Measurements from ENCODE around the gene CYB561D1. TPM values are rescaled to one million over a fixed set of nuclear protein-coding genes. Genes with fewer than 3 reads are reported as not detected.

CYB561D1 gene
- total RNA-seq, 1 donor from 2014 or later = 5.8 TPM

DNA sequence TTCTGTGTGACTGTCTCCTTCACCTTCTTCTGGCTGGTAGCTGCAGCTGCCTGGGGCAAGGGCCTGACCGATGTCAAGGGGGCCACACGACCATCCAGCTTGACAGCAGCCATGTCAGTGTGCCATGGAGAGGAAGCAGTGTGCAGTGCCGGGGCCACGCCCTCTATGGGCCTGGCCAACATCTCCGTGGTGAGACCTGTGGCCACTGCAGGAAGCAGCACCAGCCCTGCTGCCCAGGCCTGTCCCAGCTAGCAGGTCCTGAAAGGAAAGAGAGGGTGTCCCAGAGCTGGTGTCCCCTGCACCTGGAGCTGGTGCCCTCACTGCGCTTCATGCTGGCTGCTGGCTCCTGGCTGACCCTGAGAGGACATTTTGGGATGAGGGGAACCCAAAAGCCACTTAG, 16.1 kb upstream of the CYB561D1 start:
- ATAC-seq (no peak), DNase-seq (ENCODE audit: missing footprints) (no peak)
- intact Hi-C loops (cut with DNase I) = no loop called here

DNA sequence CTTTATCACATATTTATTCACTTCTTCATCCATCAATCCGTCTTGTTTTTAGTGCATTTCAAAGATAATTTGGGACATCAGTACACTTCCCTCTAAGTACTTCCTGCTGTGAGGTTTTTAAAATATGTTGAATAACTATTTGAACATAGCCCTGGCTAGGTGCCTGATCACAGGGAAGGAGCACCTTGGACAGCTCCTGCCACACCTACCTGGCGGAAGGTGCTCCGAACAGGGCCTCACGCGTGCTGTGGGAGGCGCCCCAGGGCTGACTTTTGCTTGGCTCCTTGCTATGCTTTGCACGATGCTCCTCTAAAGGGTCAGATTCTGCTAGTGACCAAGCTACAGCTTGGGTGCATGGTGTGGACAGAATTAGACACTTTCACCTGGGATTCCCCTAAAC, 15.1 kb upstream of the CYB561D1 start:
- DNase-seq (ENCODE audit: missing footprints) = no peak
- intact Hi-C loops (cut with DNase I) = no loop called here
- no peak for ATAC-seq

DNA sequence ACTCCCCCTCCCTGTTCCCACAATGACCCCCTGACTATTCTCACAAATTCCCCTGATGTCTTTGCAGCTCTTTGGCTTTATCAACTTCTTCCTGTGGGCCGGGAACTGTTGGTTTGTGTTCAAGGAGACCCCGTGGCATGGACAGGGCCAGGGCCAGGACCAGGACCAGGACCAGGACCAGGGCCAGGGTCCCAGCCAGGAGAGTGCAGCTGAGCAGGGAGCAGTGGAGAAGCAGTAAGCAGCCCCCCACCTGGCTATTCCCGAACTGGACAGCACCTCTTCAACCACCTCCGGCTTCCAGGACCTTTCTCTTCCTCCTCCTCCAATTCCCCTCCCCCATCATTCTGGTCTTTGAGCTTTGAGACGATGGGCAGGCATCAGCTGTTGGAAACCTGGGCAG, 14.6 kb upstream of the CYB561D1 start:
- no peak for DNase-seq (ENCODE audit: missing footprints)
- intact Hi-C loops (cut with DNase I) = no loop called here

DNA sequence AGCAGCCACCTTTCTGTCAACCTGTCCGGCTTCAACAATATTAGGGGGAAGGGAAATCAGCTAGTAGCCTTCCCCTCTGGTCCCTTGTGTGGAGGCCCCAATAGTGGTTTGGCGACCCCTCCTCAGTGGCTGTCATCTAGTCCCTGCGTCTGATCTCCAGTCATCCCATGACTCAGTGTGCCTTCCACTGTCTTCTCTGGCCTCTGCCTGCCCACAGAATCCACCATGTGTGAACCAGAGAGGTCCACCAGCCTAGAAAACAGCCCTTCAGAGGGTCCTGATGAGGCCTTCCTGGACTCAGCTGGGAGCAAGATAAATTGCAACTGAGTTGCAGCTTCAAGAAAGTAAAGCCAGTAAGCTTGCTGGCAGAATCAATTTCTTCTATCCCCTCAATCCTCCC, 14.0 kb upstream of the CYB561D1 start:
- intact Hi-C loops (cut with DNase I) = loop anchor here (5.0 kb wide), 1 partner anchor 53 kb away; the partner anchor contains the start of gene PSMA5
- DNase-seq (ENCODE audit: missing footprints) = no peak

More for the DNA sequence above, 14.6 kb upstream of the CYB561D1 start:
- ATAC-seq = no peak

DNA sequence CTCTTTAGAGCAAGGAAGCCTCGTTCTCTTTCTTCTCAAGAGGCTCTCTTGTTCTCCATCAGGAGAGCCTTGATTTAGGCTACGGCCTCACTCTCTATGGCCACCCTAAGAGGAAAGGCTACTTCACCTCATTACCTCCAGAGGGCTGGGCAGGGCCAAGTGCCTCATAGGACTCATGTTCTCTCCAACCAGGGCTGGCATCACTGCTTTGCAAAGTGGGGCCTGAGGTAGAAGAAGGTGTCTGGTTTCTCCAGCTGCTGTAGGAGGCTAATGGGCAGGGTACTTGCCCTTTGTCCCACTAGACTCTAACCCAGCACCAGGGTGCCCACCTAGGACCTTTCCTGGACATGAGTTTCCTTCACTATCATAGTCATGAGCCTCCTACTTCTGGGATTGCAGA, 12.2 kb upstream of the CYB561D1 start:
- intact Hi-C loops (cut with DNase I) = loop anchor here (5.0 kb wide), 1 partner anchor 54 kb away; the partner anchor contains the start of gene PSMA5
- ATAC-seq = no peak
- DNase-seq (ENCODE audit: missing footprints) = no peak

More for the DNA sequence above, 14.0 kb upstream of the CYB561D1 start:
- ATAC-seq = no peak

DNA sequence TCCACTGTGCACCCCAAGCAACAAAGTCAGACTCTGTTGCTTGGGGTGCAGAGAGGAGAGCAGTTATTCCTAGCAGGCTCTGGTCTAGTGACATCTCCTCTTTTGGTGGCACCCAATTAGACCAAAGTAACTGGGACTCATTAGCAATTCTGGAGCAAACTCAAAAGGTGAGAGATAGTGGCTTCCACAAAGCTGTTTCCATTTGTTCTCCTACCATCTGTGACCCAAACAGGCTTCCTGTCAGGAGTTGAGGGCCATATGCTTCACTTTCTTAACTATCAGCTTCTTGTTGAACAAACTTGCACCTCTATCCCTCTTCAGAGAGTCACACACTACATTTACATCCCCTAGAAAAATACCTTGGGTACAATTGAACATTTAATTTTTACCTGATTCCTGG, 11.7 kb upstream of the CYB561D1 start:
- intact Hi-C loops (cut with DNase I) = loop anchor here (5.0 kb wide), 1 partner anchor 55 kb away; the partner anchor contains the start of gene PSMA5
- ATAC-seq (no peak), DNase-seq (ENCODE audit: missing footprints) (no peak)

DNA sequence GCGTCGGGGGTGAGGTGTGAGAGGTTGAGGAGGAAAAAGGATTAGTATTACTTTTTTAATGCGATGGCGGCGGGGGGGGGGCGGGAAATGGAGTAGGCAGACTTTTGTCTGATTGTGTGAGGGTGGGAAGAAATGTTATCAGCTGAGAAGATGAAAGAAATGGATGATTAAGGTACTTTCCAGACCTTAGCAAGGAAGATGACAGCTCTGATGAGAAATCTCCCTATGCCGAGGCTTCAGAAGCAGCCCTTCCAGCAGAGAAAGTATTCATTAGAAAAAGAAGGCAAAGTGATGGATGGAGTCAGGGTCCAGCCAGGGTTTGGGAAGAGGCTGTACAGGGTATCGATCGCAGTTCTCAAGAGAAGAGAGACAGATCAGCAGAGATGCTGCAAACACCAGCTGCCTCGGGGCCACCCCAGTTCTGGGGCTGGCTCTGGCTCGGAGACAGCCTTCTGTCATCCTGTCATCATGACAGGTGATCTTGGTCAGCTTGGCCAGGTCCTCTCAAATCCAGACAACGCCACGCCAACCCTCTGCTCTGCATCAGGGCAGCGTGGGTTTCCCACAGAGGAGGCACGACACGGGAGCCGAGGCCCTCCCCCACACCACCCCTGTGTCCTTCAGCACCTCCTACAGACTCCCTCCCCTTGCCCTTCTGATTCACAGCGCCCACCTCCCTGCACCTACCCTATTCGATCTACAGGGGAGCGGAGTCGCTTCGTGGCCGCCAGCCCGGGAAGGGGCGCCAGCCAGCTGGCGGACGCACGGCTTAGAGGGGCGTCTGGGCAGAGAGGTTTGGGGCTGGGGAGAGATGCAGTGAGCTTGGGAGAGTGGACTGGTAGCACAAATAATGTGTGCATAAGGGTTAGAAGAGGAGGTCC, 10.9 kb upstream of the CYB561D1 start:
- ATAC-seq (peak; percentile 21), DNase-seq (ENCODE audit: missing footprints) (no peak)
- intact Hi-C loops (cut with DNase I) = loop anchor here (5.0 kb wide), 1 partner anchor 56 kb away; the partner anchor contains the start of gene PSMA5

DNA sequence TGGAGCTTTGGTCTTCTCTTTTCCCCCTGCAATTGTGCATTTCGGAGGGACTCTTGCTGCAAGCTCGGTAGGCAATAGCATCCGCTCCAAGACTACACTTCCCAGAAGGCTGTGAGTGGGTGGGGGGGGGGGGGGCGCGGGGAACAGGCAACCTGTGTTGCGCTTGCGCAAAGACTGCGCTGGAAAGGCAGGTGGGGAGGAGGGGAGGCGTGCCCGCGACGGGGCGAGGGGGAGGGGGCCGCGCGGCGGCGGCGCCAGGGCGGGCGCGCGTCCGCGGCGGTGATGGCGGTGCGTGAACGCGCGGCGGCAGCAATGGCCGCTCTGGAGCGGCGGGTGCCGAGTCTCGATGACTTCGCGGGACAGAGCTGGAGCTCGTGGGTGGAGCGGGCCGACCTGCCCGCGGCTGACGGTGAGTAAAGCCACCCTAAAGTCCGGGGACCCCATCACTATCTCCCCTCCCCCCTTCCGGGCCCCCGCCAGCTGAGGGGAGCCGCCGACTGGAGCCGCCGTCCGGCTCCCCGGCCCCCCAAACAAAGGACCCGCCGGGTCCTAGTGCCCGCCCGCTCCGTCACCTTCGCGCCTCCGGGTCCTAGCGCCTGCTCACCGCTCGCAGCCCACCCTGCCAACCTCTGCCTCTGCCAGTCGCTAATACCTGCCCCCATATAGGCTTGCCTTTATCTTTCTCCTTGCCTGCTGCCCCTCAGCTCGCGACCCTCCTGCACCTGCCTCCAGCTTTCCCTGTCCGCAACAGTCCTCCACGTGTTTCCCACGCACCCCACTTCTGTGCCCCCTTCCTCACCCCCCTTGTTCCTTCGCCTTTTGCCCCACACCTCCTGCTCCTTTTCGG, 10.0 kb upstream of the CYB561D1 start, which contains the start of gene ATXN7L2:
TSS of gene ATXN7L2 (plus strand) at position 234 of the 847 bp plus-strand sequence. CDS start at position 283, 49 bp downstream.
- intact Hi-C loops (cut with DNase I) = loop anchor here (5.0 kb wide), 1 partner anchor 57 kb away; the partner anchor contains the start of gene PSMA5
- DNase-seq (ENCODE audit: missing footprints) (peak; percentile 95), ATAC-seq (peak; percentile 91)

DNA sequence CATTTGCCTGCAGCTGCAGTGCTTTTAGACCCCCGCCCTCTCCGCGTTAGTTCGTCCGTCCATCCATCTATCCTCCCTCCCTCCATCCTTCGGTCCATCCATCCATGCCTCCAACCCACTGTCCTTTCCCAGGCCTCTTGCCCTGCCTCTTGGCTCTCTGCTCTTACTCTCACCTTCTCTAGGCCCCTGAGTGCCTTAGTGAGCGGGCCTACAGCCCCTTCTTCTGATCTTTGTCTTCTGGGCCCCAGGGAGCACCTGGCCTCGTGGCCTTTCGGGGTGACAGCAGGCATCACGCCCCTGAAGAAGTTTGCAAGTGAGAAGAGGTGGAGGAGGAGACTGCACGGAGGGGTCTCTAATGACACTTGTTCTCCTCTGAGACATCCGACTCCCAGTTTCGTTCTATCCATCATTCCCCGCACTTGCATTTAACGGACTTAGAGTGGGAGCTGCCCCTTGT, 9.3 kb upstream of the CYB561D1 start:
- ATAC-seq = no peak
- no peak for DNase-seq (ENCODE audit: missing footprints)
- intact Hi-C loops (cut with DNase I) = loop anchor here (5.0 kb wide), 1 partner anchor 57 kb away; the partner anchor contains the start of gene PSMA5

DNA sequence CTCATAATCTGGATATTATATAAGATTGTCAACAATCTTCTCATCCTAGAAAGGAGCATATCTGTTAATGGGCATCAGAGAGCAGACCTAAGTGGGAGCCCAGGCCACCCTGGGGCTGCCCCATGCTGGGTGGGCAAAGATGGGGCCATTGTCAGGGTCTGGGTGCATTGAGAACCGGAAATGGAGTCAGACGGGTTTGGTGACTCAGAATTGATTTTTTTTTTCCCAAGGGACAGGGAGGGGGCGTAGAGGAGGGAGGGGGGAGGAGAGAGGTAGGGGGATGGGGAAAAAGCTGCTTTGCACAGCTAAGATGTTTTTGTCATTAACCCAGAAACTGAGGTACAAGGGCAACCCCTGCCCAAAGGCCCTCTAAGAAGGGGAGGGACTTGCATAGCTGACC, 8.9 kb upstream of the CYB561D1 start:
- ATAC-seq (no peak), DNase-seq (ENCODE audit: missing footprints) (no peak)
- intact Hi-C loops (cut with DNase I) = no loop called here

DNA sequence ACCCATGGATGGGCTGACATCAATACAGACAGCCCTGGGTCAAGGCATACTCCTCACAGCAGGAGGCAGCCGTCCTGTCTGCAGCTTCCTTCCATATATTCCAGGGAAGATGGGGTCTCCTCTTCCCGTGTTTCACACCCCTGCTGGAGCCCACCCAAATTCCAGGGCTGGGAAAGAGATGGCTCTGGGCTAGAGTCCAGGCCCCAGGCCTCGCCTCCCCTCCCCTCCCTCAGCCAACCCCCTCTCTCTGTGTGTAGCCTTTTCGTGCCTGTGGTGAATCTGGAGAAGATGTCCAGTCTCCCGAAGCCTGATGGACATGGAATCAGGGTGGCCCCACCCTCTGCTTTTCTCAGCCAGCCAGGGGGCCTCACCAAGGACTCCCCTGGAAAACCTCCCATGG, 6.6 kb upstream of the CYB561D1 start:
- ATAC-seq (no peak), DNase-seq (ENCODE audit: missing footprints) (no peak)
- intact Hi-C loops (cut with DNase I) = no loop called here

DNA sequence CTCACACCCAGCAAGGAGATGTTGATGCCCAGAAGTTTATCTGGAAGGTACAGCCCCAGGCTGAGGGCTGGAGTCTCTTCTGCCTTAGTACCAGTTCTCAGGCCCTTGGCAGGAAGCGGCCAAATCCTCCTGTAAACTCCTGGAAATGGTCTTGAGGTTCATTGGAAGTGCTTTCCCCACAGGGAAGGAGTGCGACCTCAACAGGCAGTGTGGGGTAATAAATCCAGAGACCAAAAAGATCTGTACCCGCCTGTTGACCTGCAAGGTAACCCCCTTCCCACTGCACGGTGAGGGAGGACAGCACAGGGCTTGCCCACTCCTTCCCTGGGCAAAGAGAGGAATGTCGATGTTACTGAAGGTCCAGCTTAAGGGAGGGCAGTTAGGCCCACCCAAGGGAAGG, 5.7 kb upstream of the CYB561D1 start:
- ATAC-seq = no peak
- intact Hi-C loops (cut with DNase I) = no loop called here
- DNase-seq (ENCODE audit: missing footprints) = no peak

DNA sequence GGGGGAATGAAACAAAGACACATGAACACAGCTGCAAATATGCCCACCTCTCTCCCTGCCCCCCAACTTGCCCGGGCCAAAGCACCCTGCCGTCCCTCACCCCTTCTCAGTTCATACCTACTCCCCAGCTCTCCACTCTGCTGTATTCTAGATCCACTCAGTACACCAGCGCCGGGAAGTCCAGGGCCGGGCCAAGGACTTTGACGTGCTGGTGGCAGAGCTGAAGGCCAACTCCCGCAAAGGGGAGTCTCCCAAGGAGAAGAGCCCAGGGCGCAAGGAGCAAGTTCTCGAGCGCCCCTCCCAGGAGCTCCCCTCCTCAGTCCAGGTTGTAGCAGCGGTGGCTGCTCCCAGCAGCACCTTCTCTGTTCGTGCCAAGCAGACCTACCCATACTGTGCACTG, 5.2 kb upstream of the CYB561D1 start:
- DNase-seq (ENCODE audit: missing footprints) = no peak
- intact Hi-C loops (cut with DNase I) = no loop called here
- no peak for ATAC-seq

DNA sequence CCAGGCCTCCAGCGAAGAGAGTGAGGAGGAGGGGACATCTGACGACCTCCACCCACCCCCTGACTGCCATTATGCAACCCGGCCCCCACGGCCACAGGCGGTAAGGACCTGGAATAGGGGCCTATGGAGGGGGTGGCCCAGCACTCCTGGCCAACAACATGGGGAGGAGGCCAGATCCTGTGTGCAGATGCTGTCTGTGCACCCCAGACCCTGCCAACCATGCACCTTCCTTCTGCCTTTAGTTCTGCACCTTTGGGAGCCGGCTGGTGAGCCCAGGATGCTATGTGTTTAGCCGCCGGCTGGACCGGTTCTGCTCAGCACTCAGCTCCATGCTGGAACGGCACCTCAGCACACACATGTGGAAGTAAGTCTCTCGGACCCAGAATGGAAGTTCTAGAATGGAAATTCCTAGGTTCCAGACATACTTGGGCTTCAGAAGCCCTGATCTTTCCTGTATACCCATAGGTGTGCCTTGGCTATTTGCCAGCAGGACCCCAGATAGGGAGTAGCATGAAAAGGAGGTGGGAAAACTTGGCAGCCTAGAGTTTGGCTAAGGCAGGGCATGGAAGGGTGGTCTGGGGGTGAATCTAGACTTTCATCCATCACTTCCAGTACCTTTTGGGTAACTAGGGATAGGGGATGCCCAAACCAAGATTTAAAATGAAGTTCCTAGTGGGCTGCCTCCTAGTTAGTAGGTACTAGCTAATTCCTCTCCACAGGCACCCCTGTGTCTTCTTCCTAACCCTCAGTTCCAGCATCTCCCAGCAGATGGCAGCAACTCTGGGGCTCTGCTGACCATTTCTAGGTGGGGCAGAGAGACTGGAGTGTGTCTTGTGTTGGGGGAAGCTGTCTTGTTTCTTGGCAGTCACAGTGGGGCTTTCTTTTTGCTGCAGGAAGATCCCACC, 3.6 kb upstream of the CYB561D1 start:
- no peak for DNase-seq (ENCODE audit: missing footprints)
- ATAC-seq = peak; percentile 34
- intact Hi-C loops (cut with DNase I) = no loop called here

DNA sequence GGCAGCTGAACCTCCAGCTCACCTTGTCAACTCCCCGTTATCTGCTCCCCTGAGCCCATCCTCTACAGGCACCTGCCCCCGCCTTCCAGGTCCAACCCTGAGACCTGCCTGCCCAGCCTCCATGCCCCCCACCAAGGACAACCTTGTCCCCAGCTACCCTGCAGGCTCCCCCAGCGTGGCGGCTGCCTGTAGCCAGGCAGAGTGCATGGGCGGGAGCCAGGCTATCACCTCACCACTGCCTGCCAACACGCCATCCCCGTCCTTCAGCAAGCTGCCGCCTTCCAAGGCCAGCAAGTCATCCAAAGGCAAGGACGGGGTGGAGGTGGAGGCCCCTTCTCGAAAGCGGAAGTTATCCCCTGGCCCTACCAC, 3.0 kb upstream of the CYB561D1 start:
- intact Hi-C loops (cut with DNase I) = no loop called here
- ATAC-seq (no peak), DNase-seq (ENCODE audit: missing footprints) (no peak)

DNA sequence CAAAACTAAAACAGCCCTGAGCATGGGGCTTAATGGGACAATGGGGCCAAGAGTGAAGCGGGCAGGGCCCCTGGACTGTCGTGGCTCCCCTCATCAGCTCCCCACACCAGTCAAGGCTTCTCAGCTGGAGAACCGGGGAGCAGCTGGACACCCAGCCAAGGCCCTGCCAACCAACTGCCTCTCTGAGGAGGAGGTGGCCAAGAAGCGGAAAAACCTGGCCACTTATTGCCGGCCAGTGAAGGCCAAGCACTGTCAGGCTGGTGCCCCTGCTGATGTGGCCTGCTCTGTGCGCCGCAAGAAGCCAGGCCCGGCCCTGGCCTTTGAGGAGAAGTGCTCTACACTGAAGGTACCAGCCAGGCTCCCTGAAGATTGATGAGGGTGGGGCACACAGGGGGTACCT, 2.5 kb upstream of the CYB561D1 start:
- ATAC-seq (no peak), DNase-seq (ENCODE audit: missing footprints) (no peak)
- intact Hi-C loops (cut with DNase I) = no loop called here

DNA sequence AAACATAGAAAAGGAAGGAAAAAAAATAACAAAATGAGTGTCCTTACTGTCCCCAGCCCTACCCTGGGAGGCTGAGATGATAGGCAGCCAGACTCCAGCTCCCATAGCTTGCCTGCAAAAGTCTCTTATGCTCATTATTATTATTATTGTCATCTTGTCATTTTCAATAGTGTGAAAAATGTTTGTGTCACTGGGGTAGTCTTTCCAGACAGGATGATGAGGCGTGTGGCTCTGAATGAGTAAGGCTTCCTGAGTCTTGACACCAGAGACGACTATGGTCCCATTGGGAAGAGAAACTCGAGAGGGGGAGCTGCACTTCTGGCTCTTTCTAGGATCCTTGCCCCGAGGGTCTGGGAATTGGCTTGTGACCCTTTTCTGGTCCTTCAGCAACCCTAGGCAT, 1.1 kb upstream of the CYB561D1 start:
- intact Hi-C loops (cut with DNase I) = loop anchor here (2.0 kb wide), 1 partner anchor 40 kb away; no protein-coding TSS in a partner anchor
- no peak for ATAC-seq

DNA sequence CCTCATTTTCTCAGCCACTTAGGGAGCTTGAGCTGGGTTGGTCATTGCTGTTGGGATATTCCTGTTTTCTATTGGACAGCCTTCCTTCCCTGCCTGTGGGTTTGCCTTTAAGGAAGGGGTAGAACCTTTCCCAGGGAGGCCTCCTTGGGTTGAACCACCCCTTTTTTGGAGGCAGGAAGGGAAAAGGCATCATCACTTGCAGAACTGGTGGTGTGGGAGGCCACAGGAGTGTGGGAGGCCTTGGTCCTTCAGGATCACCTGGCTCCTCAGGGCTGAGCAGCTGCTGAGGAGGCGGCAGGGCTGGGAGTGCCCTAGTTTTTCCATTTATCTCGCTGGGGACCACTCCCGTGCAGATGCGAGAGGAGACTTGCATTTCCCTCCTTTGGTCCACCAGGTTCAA, 667 bp upstream of the CYB561D1 start:
- no peak for ATAC-seq
- no peak for DNase-seq (ENCODE audit: missing footprints)
- intact Hi-C loops (cut with DNase I) = loop anchor here (2.0 kb wide), 1 partner anchor 40 kb away; no protein-coding TSS in a partner anchor

More for the DNA sequence above, 1.1 kb upstream of the CYB561D1 start:
- no peak for DNase-seq (ENCODE audit: missing footprints)
